HG02840 (cell line): ENCODE results near the gene WNT7A.
A peak's percentile ranks its signal among the peaks of the same experiment; 100 is the strongest.
"Not testable (repeated sequence)": the region's sequence is repeated elsewhere in the genome, so short reads cannot be mapped to it uniquely, and the experiment has no call there.

Experiments
- ATAC-seq: cut with Tn5 transposase; IDR thresholded peaks from one replicate; pipeline ENCODE4 v1.9.1; 2021; ENCODE audit warnings: mild to moderate bottlenecking, moderate library complexity, moderate number of reproducible peaks; ENCODE audit not compliant: unreplicated experiment, low FRiP score

The WNT7A gene

GRCh38 chr3:13879946-13880810 is at the start of gene WNT7A:
Gene WNT7A (minus strand): TSS chr3:13880071. CDS start chr3:13879816, 255 bp downstream.
- ATAC-seq = no peak

DNA sequence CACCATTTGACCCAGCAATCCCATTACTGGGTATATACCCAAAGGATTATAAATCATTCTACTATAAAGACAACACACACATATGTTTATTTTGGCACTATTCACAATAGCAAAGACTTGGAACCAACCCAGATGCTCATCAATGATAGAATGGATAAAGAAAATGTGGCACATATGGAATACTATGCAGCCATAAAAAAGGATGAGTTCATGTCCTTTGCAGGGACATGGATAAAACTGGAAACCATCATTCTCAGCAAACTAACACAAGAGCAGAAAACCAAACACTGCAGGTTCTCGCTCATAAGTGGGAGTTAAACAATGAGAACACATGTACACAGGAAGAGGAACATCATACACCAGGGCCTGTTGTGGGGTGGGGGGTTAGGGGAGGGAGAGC is 48.9 kb upstream of the WNT7A start:
- not testable (repeated sequence) for ATAC-seq

DNA sequence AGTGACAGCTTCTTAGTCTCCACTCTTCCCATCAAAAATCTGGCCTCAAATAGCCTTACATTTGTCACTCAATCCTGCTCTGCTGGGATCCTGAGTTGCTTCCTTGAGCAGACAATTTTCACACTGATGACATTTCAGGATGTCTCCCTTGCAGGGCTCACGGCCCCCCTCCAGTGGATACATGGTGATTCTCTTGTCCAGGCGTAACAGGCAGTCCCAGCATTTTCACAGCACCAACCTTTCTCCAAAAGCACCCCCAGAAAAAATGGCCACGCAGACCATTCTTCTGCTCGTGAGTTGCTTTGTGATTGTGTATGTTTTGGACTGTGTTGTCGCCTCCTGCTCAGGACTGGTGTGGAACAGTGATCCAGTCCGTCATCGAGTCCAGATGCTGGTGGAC is 47.4 kb upstream of the WNT7A start:
- ATAC-seq = no peak

DNA sequence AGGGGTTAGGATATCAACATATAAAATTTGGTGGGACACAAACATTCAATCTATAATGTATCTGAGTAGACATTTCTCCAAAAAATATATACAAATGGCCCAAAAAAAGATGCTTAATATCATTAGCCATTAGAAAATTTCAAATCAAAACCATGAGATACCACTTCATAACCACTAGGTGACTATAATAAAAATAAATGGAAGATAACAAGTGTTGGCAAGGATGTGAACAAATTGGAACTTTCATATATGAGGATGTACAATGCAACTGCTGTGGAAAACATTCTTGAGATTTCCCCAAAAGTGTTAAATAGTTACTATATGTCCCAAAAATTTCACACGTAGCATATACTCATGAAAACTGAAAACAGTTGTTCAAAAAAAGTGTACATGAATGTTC is 36.5 kb upstream of the WNT7A start:
- ATAC-seq = no peak

DNA sequence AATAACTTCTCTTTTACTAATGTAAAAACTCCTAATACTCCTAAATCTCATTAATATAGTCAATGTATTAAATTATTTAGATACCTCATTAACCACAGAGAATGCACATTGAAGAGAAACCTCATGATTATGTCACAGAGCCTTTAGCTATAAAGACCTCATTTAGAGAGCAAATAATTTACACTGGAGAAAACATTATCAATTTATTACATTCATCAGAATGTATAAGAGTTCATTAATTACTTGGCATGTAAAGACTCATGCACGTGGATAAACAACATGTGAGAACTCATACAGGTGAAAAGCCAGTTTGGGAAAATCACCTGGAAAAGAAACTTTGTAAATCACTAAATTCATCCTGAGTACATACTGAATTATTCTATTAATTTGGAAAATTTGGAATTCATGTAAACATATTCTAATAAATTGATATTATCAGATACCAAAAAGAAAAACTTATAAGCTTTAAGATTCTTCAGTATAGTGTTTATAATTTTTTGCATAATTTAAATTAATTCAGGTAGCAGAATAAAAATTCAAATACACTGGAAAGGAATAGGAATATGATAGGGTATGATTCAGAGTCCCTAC is 22.9 kb upstream of the WNT7A start:
- no peak for ATAC-seq

DNA sequence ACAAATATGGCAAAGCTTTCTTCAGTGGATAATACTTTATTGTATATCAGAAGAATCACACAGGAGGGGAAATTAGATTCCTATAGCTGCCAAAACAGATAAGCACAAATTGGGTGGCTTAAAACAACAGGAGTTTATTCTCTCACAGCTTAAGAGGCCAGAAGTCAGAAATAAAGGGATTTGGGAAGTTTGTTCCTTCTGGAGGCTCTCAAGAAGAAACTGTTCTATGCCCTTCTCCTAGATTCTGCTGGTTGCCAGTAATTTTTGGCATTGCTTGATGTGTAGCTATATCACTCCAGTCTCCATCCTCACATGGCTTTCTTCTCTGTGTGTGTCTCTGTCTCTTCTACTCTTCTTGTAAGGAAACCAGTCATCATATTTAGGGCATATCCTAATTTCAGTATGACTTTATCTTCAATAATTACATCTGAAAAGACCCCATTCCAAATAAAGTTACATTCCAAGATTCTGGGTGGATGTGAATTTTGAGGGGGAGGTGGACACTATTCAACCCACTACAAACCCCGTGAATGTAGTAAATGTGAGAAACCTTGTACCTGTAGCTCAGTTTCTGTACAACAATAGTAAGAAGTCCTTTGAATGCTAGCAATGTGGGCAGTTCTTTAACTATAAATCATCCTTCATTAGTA is 22.2 kb upstream of the WNT7A start:
- no peak for ATAC-seq

- no peak for ATAC-seq
These were observed 18.5 kb upstream of the WNT7A start for GRCh38 chr3:13898346-13898745.

- ATAC-seq = no peak
These were observed 16.7 kb upstream of the WNT7A start for GRCh38 chr3:13896473-13897154.

DNA sequence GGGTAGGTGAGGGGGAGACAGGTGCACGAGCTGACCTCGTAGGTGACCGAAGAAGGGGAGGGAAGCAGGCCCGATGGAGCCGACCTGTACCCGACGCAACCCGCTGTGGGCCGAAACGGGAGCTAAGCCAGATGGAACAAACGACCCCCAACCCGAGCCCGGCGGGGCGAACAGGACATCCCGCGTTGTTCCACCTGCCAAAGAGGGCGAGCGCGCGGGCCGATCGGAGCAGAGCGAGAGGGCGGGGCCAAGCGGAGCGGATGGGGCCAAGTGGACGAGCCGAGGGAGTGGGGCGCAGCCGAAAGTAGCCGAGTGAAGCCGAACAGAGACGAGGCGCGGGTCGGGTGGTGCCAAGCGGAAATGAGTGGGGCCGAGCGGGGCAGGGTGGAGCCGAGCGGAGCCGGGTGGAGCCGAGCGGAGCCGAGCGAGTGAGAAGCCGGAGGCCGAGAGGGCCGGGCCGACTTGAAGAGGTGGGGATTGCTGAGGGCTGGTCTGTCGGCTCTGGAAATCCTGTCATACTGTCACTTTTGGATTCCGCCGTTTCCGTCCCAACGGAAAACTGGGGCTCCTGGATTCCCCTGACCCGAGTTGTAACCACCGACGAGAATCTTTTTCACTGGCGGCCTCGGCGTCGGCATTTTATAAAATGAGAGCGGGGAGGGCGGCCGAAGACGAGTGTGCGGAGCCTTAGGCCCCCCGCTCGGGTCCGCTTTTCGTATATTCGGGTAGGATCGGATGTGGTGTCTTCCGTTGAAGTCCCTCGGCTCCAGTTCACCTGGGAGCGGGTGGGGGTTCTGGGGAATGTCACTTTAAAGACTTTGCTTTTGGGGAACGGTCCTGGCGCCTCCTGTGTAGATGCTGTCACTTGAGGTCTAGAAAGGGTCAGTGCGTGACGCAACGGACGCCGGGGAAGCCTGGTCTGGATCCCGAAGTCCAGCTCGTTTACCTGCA is 15.6 kb upstream of the WNT7A start:
- peak; percentile 63 for ATAC-seq

GRCh38 chr3:13894807-13895154 is 14.9 kb upstream of the WNT7A start:
- ATAC-seq = no peak

DNA sequence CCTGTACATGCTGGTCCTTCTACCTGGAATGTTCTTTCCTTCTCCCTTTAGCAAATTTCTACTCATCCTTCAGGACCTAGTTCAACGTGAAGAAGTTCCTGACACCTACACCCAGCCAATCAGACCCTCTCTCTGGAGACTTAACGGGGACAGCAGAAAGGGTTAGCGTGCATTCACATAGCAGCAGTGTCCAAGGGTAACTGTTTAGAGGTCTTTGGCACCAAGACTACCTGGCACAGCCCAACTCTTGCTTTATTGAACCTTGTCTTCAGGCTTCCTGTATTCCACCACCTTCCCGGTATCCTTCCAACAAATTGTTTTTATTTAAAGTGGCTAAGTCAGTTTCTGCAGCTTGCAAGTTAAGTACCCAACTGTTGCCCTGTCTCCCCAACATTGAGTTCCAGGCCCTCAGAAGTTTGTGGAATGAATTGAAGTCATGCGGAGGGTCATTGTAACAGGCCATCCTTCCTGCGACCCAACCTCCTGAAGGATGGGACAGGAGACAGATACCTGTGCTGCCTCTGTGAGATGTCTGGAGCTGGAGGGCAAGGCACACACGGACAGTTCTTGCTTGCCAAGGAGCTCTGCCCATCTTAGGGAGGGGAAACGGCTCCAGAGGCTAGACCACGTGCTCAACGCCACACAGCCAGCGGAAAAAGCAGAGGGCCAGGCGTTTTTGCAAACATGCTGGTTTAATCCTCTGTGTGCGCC is 14.4 kb upstream of the WNT7A start:
- no peak for ATAC-seq

DNA sequence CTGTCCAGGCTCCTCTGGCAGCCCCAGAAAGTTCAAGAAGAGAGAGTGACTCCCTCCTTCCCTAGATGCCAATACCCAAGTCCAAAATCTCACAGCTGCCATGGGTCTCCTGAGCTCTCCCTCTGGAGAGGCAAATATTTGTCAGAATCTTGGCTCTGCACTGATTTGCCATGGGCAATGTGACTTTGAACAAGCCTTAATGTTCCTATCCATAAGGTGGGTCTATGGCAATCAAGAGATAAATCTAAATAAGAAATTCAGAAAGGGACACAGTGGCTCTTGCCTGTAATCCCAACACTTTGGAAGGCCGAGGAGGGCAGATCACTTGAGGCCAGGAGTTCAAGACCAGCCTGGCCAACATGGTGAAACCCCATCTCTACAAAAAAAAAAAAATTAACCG is 12.4 kb upstream of the WNT7A start:
- ATAC-seq = no peak

DNA sequence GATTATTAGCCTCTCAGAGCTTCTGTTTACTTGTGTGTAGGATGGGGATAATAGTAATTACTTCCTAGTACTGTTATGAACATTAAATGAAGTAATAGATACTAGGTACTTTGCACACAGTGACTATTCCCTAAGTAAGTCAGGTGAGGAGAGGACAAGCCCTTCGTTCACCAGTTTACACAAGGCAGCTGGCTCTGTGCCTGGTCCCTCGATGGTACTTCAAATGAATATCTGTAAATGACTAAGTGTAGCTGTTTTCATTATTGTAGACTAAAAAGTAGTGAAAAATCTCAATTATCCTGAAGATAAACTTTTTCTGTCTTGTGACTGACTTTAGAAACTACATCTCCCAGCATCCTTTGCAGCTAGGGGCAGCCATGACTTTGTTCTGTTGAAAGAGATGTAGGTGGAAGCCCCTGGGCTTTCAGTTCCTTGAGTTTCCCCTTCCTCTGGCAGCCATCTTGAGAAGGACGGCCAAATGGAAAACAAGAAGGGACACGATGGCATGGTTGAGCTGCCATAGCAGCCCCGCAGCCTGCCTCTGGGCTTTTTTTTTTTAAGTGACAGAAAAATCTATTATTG is 11.7 kb upstream of the WNT7A start:
- ATAC-seq = no peak

GRCh38 chr3:13891017-13891392 is 11.1 kb upstream of the WNT7A start:
- ATAC-seq = no peak

GRCh38 chr3:13890377-13891016 is 10.6 kb upstream of the WNT7A start:
- no peak for ATAC-seq

DNA sequence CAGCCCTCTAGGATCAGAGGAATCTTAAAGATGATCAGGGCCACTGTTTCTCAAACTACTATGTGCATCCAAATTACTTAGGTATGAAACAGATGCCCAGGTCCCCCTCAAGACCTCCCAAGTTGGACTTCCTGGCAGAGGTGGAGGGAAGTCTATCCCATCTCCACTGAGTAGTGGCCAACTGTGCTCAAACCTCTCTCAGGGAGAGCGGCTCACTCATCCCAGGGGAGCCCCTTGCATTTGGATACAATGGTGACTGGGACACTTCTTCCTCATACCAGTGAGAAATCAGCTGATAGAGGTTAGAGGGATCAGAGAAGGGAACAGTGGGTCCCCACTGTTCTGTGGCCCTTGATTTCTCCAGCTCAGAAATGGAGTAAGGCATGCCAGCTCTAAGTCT is 8.7 kb upstream of the WNT7A start:
- no peak for ATAC-seq

DNA sequence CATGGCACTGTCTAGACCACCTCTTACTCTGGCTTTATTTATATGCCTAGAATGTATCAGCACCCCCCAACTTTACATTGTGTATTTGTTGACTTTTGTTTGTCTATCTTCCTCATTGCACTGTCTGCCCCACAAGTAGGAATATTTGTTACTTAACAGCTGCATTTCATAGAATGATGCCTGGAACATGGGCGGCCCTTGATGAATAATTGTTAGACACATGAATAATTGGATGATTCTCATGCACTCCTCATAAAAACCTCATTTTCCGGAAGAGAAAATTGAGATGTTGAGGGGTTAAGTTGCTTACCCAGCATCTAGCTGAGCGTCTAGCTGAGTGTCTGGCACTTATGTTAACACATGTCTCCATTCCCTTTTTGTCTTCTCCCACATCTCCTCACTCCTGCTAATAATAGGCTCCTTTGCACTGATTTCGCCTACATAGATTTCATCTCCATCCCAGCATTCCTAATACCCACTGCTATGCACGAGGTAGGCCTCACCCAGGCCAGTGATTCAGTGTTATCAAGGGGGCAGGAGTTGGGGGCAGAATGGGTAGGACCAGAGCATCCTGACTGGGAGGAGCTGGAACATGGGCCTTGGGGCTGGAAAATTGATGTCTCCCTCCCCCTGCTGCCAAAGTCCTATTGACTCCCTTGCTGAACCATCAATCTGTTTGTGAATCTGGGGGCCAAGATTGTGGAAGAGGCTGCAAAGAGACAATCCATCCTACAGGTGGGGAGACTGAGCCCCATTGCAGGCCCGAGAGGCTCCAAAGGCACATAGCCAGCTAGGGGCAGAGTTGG is 7.8 kb upstream of the WNT7A start:
- no peak for ATAC-seq

- no peak for ATAC-seq
These were observed 6.8 kb upstream of the WNT7A start for GRCh38 chr3:13886593-13887129.
